Stimulated activated CD8-positive, alpha-beta memory T cell treated with anti-CD3 and anti-CD28 coated beads, Interleukin-15, amount 100 ng/mL, for 1 hour (primary cell): ENCODE measurements around the gene GRIP1.
A peak's percentile ranks its signal among the peaks of the same experiment; 100 is the strongest.

Experiments used
- DNase-seq: peaks from one replicate; pipeline ENCODE4 v3.0.0-alpha.2; 2020; ENCODE audit warnings: low read depth

GRIP1 gene

DNA sequence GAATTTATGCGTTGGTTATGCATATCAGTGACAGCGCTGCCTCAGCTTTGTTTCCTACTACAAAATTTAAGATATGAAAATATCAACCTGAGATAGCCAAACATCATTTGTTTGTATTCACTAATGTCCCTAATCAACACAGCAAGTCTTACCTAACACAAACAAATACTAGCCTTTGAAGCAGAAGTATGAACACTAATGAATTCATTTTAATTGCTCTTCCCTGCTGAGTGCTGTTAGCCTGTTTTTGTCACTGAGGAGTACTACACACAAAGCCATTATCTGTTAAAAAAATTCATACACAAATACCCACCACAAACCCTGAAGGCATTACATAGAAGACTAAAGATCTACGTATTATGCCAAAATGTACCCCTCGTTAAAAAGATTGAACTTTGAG is 225.8 kb downstream of the GRIP1 start:
- no peak for DNase-seq

GRCh38 chr12:66449531-66449930 is 229.3 kb downstream of the GRIP1 start:
- DNase-seq, result no peak

GRCh38 chr12:66447643-66448042 is 231.2 kb downstream of the GRIP1 start:
- DNase-seq, result no peak

DNA sequence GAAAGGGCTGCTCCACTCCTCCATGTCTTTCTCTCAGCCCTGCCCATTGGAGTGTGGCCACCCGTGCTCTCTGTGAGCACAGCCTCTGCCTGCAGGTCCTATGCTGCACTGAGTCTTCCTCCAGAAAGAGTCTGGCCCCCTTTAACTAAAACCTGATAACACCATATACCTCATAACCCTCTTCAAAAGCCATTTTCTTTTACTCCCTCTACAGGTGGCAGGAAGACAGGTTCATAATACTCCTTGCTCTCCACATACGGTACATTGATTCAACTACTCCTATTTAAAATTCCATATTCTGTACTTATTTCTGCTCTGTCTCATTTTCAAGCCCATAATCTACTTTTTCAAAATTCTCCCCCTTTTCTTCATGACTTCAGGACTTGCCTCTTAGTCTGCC is 232.6 kb downstream of the GRIP1 start:
- no peak for DNase-seq

GRCh38 chr12:66441905-66442559 is 236.8 kb downstream of the GRIP1 start:
- DNase-seq, result no peak

DNA sequence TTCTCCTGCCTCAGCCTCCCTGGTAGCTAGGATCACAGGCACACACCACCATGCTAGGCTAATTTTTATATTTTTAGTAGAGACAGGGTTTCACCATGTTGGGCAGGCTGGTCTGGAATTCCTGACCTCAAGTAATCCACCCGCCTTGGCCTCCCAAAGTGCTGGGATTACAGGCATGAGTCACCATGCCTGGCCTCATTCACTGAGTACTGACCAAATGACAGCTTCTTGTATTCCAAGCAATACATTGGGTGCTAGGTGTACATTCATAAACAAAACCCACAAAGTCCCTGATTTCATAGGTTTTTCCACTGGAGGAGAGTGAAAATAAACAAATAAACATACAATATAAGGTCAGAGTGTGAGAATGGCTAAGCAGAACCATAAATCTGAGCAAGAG is 240.3 kb downstream of the GRIP1 start:
- DNase-seq, result no peak

DNA sequence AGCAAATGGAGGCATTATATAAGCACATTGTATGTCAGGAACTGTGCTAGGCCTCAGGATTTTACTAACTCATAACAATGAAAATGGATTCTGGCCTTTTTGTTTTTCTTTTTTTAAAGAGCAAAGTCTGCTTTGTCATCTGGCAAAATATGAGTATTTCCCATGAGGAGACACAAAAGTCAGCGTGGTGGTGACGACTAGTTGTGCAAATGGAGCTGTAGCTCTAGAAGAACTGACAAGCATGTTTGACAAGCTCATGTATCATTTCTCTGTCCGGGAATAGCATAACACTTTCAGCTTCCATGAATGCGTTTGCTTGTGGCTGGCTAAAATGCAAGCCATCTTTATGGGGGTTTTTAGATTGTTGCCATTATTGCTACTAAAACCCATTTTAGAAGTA is 248.8 kb downstream of the GRIP1 start:
- DNase-seq, result no peak

- no peak for DNase-seq
Measured at GRCh38 chr12:66428870-66429269, 250.0 kb downstream of the GRIP1 start.

- DNase-seq, result no peak
Measured at GRCh38 chr12:66428261-66428660, 250.6 kb downstream of the GRIP1 start.

DNA sequence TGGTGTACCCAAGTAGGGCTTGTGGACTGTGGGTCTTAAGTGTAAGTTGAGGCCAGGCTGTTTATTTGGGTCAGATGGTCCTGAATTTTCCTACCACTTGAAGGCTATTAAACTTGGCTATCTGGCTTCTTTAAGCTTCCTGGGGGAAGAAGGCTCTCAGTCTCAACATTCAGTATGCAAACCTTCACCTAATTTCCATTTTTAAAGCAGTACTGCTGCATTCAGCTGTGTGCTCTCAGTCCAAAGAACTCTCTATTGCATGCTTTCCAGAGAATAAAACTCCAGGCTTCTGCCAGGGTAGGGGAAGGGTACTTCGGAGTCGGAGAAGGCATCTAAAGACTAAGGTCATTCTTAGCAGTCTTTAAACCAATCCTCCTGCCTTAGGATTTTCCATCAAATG is 252.2 kb downstream of the GRIP1 start:
- no peak for DNase-seq

GRCh38 chr12:66423266-66423665 is 255.6 kb downstream of the GRIP1 start:
- no peak for DNase-seq

- DNase-seq, result no peak
Measured at GRCh38 chr12:66418908-66419307, 260.0 kb downstream of the GRIP1 start.

GRCh38 chr12:66417217-66417616 is 261.7 kb downstream of the GRIP1 start:
- DNase-seq, result no peak

GRCh38 chr12:66409195-66409871 is 269.5 kb downstream of the GRIP1 start:
- DNase-seq, result peak; percentile 8

GRCh38 chr12:66405395-66405794 is 273.5 kb downstream of the GRIP1 start:
- no peak for DNase-seq

GRCh38 chr12:66403746-66404145 is 275.1 kb downstream of the GRIP1 start:
- DNase-seq, result no peak

- no peak for DNase-seq
Measured at GRCh38 chr12:66399911-66400306, 279.0 kb downstream of the GRIP1 start.

DNA sequence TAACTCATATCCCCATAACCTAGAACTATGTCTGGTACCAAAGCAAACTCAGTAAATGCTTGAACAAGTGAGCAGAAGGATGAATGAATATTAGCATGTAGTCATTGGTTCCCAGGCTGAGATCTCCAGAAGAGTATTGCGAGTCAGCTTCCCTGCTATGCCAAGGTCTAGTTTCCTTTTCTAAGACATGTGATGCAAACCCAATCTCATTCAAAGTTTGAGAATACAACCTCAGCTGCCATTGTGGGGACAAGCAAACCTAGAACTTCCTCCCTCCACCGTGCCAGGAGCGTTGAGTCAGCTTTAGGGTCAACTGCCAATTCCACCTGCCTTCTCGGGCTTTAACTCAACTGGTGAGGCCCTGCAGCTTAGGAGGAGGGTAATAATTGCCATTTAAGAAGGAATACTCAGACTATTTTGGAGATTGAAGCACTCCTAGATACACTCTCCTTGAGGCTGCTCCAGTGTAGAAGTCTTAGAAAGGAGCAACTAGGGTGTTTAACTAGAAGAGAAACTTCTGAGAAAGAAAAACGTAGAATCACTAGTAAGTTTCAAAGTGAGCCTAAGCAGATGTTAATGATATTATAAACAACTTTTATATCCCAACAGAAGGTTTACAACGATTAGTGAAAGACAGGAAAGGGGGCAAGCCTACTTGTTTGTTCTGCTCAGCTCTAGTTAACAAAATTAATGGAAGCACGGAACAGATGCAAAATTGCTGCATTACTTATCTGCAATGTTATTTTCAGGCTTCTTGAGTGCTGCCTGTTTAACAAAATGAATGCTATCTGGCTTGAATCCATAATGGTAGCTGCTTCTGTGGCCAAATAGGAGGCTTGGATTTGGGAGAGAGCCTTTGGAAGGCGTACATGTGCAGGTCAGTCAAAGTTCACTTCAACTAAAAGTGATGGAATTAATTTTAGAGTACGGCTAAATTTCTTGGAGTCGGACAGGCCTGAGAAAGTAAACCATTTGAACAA is 279.7 kb downstream of the GRIP1 start:
- DNase-seq, result no peak

DNA sequence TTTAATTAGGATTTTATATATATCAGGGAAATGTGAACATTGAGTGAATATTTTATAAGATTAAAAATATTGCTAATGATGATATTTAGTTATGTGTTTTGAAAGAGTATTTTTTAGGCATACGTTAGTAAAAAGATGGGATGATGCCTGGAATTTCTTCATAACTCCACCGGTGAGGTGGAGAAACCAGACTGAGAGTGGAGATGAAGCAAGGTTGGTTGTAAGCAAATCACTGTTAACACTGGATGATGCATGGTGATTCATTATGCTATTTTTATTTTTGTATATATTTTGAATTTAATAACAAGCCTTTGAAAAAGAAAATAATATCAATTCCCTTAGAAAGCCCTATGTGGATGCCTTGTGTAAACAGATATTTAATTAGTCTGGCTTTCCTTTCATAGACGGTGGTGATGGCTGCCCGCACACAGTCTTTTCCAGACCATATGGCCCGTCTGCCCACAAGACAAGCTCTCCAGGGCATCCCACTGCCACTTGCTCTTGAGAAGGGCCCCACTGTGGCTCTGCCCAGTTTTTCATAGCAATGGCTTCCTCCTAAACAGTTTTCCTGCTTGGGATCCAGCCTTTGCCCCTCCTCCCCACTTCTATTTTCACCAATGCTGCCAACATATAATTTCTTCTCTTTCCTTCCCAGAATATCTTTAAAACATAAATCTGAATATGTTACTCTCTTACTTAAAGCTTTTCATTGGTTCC is 281.1 kb downstream of the GRIP1 start:
- DNase-seq, result no peak

- DNase-seq, result no peak
Measured at GRCh38 chr12:66393890-66394289, 285.0 kb downstream of the GRIP1 start.

DNA sequence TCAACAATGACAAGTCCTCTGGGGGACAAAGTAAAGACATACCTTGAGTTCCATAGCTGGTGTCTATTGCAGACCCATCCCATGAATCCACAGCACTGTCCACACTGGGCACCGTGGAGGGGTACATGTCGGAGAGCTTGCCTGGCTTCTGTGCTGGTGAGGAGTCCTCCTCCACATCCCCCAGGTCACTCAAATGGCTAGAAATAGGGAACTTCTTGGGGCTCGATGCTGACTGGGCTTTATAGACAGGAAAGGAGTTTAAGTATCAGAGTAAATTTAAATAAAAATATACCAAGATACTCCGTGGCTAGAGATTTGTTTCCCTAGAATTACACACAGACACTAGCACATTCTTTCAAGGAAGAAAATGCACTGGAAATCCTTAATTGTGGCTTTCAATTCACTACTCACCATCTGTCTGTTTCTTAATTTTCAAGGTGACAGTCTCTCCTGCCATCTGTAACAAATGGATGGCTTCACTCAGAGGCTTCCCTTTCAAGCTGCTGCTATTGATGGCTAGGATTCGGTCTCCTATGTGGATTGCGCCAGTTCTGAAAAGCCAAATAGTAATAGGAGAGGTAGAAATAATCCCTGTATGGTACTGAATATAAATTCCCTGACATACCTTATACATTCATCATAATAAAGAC is 286.5 kb downstream of the GRIP1 start:
- DNase-seq, result no peak

DNA sequence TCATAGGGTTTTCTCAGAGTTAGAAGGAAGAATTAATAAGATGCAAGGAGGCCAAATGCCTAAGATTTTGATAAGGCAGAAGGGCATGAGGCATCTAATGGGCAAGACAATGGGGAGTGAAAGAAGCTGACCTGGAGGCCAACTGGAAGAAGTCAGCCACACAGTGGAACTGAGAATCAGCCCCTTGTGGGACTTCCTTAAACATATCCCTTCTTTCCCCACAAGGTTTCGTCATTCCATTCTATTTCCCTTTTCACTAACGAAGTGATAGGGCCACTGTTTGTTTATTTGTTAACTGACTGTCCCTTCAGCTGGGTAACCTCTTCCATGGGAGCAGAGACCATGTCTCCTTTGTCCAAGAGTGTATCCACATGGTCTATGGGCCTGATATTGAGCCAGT is 290.4 kb downstream of the GRIP1 start:
- no peak for DNase-seq
